Natural killer cell (primary cell): ENCODE data around the gene CPT1A. TPM values are rescaled to one million over a fixed set of nuclear protein-coding genes. Genes with fewer than 3 reads are reported as not detected.

Source experiments
- ATAC-seq, 3 donors: fragments of 150-1000 bp in 2 of 3; fragments of 200-7000 bp in 1 of 3; cut with Tn5 transposase; 1 replicate in 1 of 3; 2 replicates in 2 of 3; pipeline ENCODE4 v1.10.0; 2021; ENCODE audit warnings: mild to moderate bottlenecking in 2 of 3, moderate library complexity in 2 of 3
- DNase-seq, 2 donors: peaks; one replicate each; pipeline versions ENCODE4 v3.0.0 to v3.0.0-alpha.2; 2013 to 2021; ENCODE audit warnings: mixed read lengths in 1 of 2
- H3K27ac ChIP-seq: one replicate; pipeline ENCODE4 v1.5.1; 2013; ENCODE audit warnings: mild to moderate bottlenecking, low read length
- H3K27me3 ChIP-seq: one replicate; pipeline ENCODE4 v1.6.1; 2013; ENCODE audit warnings: low read length; ENCODE audit not compliant: control insufficient read depth, insufficient read depth
- H3K36me3 ChIP-seq: one replicate; pipeline ENCODE4 v1.6.1; 2013; ENCODE audit warnings: low read length; ENCODE audit not compliant: control insufficient read depth, insufficient read depth
- H3K4me1 ChIP-seq: one replicate; pipeline ENCODE4 v1.6.1; 2013; ENCODE audit warnings: low read length; ENCODE audit not compliant: control insufficient read depth, insufficient read depth
- H3K4me3 ChIP-seq: one replicate; pipeline ENCODE4 v1.5.1; 2013; ENCODE audit warnings: low read length
- H3K9me3 ChIP-seq: one replicate; pipeline ENCODE4 v1.6.1; 2013; ENCODE audit warnings: low read length; ENCODE audit not compliant: control insufficient read depth, insufficient read depth
- H3K27ac Mint-ChIP-seq, 2 donors: one replicate each; pipeline ENCODE4 v1.8.0; 2022; ENCODE audit warnings: mild to moderate bottlenecking in 2 of 2, mixed read lengths in 2 of 2, moderate library complexity in 1 of 2
- H3K27me3 Mint-ChIP-seq, 2 donors: one replicate each; pipeline ENCODE4 v1.8.0; 2022; ENCODE audit warnings: low read depth in 2 of 2, mixed read lengths in 2 of 2
- H3K36me3 Mint-ChIP-seq: one replicate; pipeline ENCODE4 v1.8.0; 2022; ENCODE audit warnings: mixed read lengths
- H3K4me1 Mint-ChIP-seq, 2 donors: one replicate each; pipeline ENCODE4 v1.8.0; 2022; ENCODE audit warnings: mixed read lengths in 2 of 2
- H3K4me3 Mint-ChIP-seq: one replicate; pipeline ENCODE4 v1.8.0; 2022; ENCODE audit warnings: mild to moderate bottlenecking, moderate library complexity, mixed read lengths
- H3K9me3 Mint-ChIP-seq, 2 donors: one replicate each; pipeline ENCODE4 v1.8.0; 2022; ENCODE audit warnings: mixed read lengths in 2 of 2
- CTCF ChIP-seq: fragments of 200-600 bp; IDR thresholded peaks from one replicate; pipeline ENCODE4 v1.8.0; 2022; ENCODE audit warnings: antibody characterized with exemption
- WGBS: methylation state at CpG from one replicate; pipeline ENCODE4 v1.1.7; 2013; ENCODE audit warnings: missing lambda C conversion rate; ENCODE audit not compliant: insufficient coverage; 5-methylcytosine and 5-hydroxymethylcytosine counted together
- intact Hi-C: fragments of 100-400 bp; cut with micrococcal nuclease; formaldehyde crosslinking; loops from one replicate; pipeline ENCODE4 v1.14.2; 2022
- total RNA-seq, 4 donors: library from RNA; stranded (reverse); fragments of 120-200 nt in 1 of 4; gene quantifications; one replicate each; pipeline versions ENCODE4 v1.2.3 to v1.2.4, GENCODE V29; 2013 to 2022

CPT1A gene
- total RNA-seq, 3 donors from 2014 or later (not counting 1 experiment from before 2014, with no cell fraction given) = 70.3 to 129 (median 100) TPM

- H3K36me3 Mint-ChIP-seq = no peaks in the 10 kb centered on the region
- H3K4me3 Mint-ChIP-seq = no peak overlapping the region
- H3K4me1 Mint-ChIP-seq = peaks cover 12 to 15% of the 10 kb centered on the region in 2 donors
- intact Hi-C loops = no loop called here
- Histone ChIP-seq H3K27ac (no peak overlapping the region), H3K9me3 (no peaks in the 10 kb centered on the region), H3K4me3 (no peak overlapping the region), H3K4me1 (peaks cover 13% of the 10 kb centered on the region), H3K27me3 (peaks cover 2% of the 10 kb centered on the region), H3K36me3 (no peaks in the 10 kb centered on the region)
- H3K27ac Mint-ChIP-seq = no peak overlapping the region
- TF ChIP-seq CTCF = no peak
- H3K27me3 Mint-ChIP-seq = peaks cover 11 to 20% of the 10 kb centered on the region in 2 donors
- no peak for DNase-seq
- no peaks in the 10 kb centered on the region for H3K9me3 Mint-ChIP-seq
- WGBS = 90% methylated on average over 12 of the region's 12 CpGs
- ATAC-seq = no peak
Observed at GRCh38 chr11:68872216-68873003, 30.7 kb upstream of the CPT1A start.

- Histone ChIP-seq H3K27ac (no peak overlapping the region), H3K9me3 (no peaks in the 10 kb centered on the region), H3K27me3 (peaks cover 2% of the 10 kb centered on the region), H3K4me3 (no peak overlapping the region), H3K36me3 (no peaks in the 10 kb centered on the region), H3K4me1 (peaks cover 13% of the 10 kb centered on the region)
- H3K4me1 Mint-ChIP-seq = peaks cover 12 to 15% of the 10 kb centered on the region in 2 donors
- H3K27me3 Mint-ChIP-seq = peaks cover 11 to 20% of the 10 kb centered on the region in 2 donors
- ATAC-seq (no peak), DNase-seq (no peak)
- intact Hi-C loops = no loop called here
- 61% methylated on average over 8 of the region's 9 CpGs for WGBS
- H3K9me3 Mint-ChIP-seq = no peaks in the 10 kb centered on the region
- H3K4me3 Mint-ChIP-seq = peak overlapping the region; percentile 93
- H3K36me3 Mint-ChIP-seq = no peaks in the 10 kb centered on the region
- TF ChIP-seq CTCF = no peak
- H3K27ac Mint-ChIP-seq = peak overlapping the region in 1 of 2 donors; percentile 30
Observed at GRCh38 chr11:68870470-68870869, 28.8 kb upstream of the CPT1A start.

GRCh38 chr11:68868221-68868835 lies 26.6 kb upstream of the CPT1A start:
- H3K9me3 ChIP-seq = peaks cover 5% of the 10 kb centered on the region
- DNase-seq (no peak), ATAC-seq (no peak)
- H3K4me3 ChIP-seq = no peak overlapping the region
- intact Hi-C loops = no loop called here
- H3K36me3 Mint-ChIP-seq = no peaks in the 10 kb centered on the region
- H3K27me3 ChIP-seq = peaks cover 2% of the 10 kb centered on the region
- TF ChIP-seq CTCF = no peak
- peak overlapping the region; percentile 9 for H3K4me3 Mint-ChIP-seq
- no peaks in the 10 kb centered on the region for H3K36me3 ChIP-seq
- H3K27ac ChIP-seq = no peak overlapping the region
- no peak overlapping the region for H3K27ac Mint-ChIP-seq
- no peaks in the 10 kb centered on the region for H3K9me3 Mint-ChIP-seq
- peaks cover 13% of the 10 kb centered on the region for H3K4me1 ChIP-seq
- peaks cover 12 to 20% of the 10 kb centered on the region in 2 donors for H3K4me1 Mint-ChIP-seq
- peaks cover 11 to 20% of the 10 kb centered on the region in 2 donors for H3K27me3 Mint-ChIP-seq
- 87% methylated on average over 18 of the region's 18 CpGs for WGBS
